Liver (tissue), 9 donors: ENCODE measurements around the gene MYL7. TPM values are rescaled to one million over a fixed set of nuclear protein-coding genes. Genes with fewer than 3 reads are reported as not detected.

Source experiments
- DNase-seq: peaks from one replicate; pipeline ENCODE4 v3.0.0-alpha.2; 2017; ENCODE audit warnings: low spot score
- H3K27ac ChIP-seq, 2 donors: one replicate each; pipeline ENCODE4 v1.7.0; 2013; ENCODE audit warnings: inconsistent platforms in 2 of 2, low read length in 2 of 2, control low read depth in 1 of 2, low read depth in 1 of 2, mild to moderate bottlenecking in 1 of 2
- H3K27me3 ChIP-seq, 4 donors: one replicate each; pipeline versions ENCODE4 v1.6.1 to v1.7.0; 2013; ENCODE audit warnings: low read length in 3 of 4, inconsistent platforms in 1 of 4, mild to moderate bottlenecking in 1 of 4, moderate library complexity in 1 of 4; ENCODE audit not compliant: control insufficient read depth in 4 of 4, insufficient read depth in 4 of 4
- H3K36me3 ChIP-seq, 4 donors: one replicate each; pipeline versions ENCODE4 v1.6.1 to v1.7.0; 2013; ENCODE audit warnings: low read length in 3 of 4, mild to moderate bottlenecking in 3 of 4, low read depth in 1 of 4, moderate library complexity in 1 of 4; ENCODE audit not compliant: control insufficient read depth in 4 of 4, insufficient read depth in 3 of 4
- H3K4me1 ChIP-seq, 4 donors: one replicate each; pipeline versions ENCODE4 v1.6.1 to v1.7.0; 2013; ENCODE audit warnings: low read length in 3 of 4, mild to moderate bottlenecking in 3 of 4, moderate library complexity in 1 of 4; ENCODE audit not compliant: control insufficient read depth in 4 of 4, insufficient read depth in 4 of 4
- H3K4me3 ChIP-seq, 3 donors: one replicate each; pipeline versions ENCODE4 v1.6.1 to v1.7.0; 2013; ENCODE audit warnings: low read length in 3 of 3, control low read depth in 1 of 3, low read depth in 1 of 3, mild to moderate bottlenecking in 1 of 3
- H3K9ac ChIP-seq, 2 donors: one replicate each; pipeline ENCODE4 v1.7.0; 2013; ENCODE audit warnings: low read length in 2 of 2, mild to moderate bottlenecking in 2 of 2, moderate library complexity in 2 of 2, control low read depth in 1 of 2, low read depth in 1 of 2
- H3K9me3 ChIP-seq, 4 donors: one replicate each; pipeline versions ENCODE4 v1.6.1 to v1.7.0; 2013; ENCODE audit warnings: low read length in 3 of 4; ENCODE audit not compliant: control insufficient read depth in 4 of 4
- CTCF ChIP-seq: fragments of 150-350 bp; IDR thresholded peaks from 2 replicates; pipeline ENCODE4 v1.5.1; 2017; ENCODE audit warnings: improper control_type of control experiment, low read depth, low read length; ENCODE audit not compliant: missing input control
- EGR1 ChIP-seq, 2 donors: IDR thresholded peaks; 2 replicates each; pipeline ENCODE4 v1.6.1; 2016 to 2018; ENCODE audit warnings: antibody characterized with exemption in 2 of 2, low read depth in 2 of 2
- FOXA1 ChIP-seq: IDR thresholded peaks from 2 replicates; pipeline ENCODE4 v1.6.1; 2016; ENCODE audit warnings: antibody characterized with exemption
- FOXA2 ChIP-seq: IDR thresholded peaks from 2 replicates; pipeline ENCODE4 v1.6.1; 2016; ENCODE audit warnings: antibody characterized with exemption
- GABPA ChIP-seq, 2 donors: IDR thresholded peaks in 1 of 2; conservative IDR thresholded peaks in 1 of 2; 2 replicates each; pipeline ENCODE4 v1.6.1; 2016; ENCODE audit warnings: antibody characterized with exemption in 2 of 2, mild to moderate bottlenecking in 1 of 2, moderate library complexity in 1 of 2
- HNF4A ChIP-seq, 2 donors: conservative IDR thresholded peaks; 2 replicates each; pipeline ENCODE4 v1.6.1; 2016; ENCODE audit warnings: antibody characterized with exemption in 2 of 2, mild to moderate bottlenecking in 2 of 2
- HNF4G ChIP-seq: IDR thresholded peaks from 2 replicates; pipeline ENCODE4 v1.6.1; 2016; ENCODE audit warnings: antibody characterized with exemption
- JUND ChIP-seq, 2 donors: IDR thresholded peaks; 2 replicates each; pipeline ENCODE4 v1.6.1; 2016; ENCODE audit warnings: antibody characterized with exemption in 2 of 2
- MAX ChIP-seq: IDR thresholded peaks from 2 replicates; pipeline ENCODE4 v1.6.1; 2016; ENCODE audit warnings: antibody characterized with exemption
- NR2F2 ChIP-seq: IDR thresholded peaks from 2 replicates; pipeline ENCODE4 v1.6.1; 2016; ENCODE audit warnings: antibody characterized with exemption
- RAD21 ChIP-seq, 2 donors: IDR thresholded peaks; 2 replicates each; pipeline ENCODE4 v1.6.1; 2016; ENCODE audit warnings: antibody characterized with exemption in 2 of 2, mild to moderate bottlenecking in 2 of 2
- REST ChIP-seq: IDR thresholded peaks from 2 replicates; pipeline ENCODE4 v1.6.1; 2016; ENCODE audit warnings: antibody characterized with exemption, mild to moderate bottlenecking
- RXRA ChIP-seq, 2 donors: IDR thresholded peaks; 2 replicates each; pipeline ENCODE4 v1.6.1; 2017 to 2018; ENCODE audit warnings: antibody characterized with exemption in 2 of 2, mild to moderate bottlenecking in 1 of 2
- SP1 ChIP-seq: IDR thresholded peaks from 2 replicates; pipeline ENCODE4 v1.6.1; 2018; ENCODE audit warnings: antibody characterized with exemption, mild to moderate bottlenecking
- TAF1 ChIP-seq: conservative IDR thresholded peaks from 2 replicates; pipeline ENCODE4 v1.6.1; 2016; ENCODE audit warnings: antibody characterized with exemption, mild to moderate bottlenecking
- YY1 ChIP-seq: IDR thresholded peaks from 2 replicates; pipeline ENCODE4 v1.6.1; 2016; ENCODE audit warnings: antibody characterized with exemption, mild to moderate bottlenecking
- ZBTB33 ChIP-seq: IDR thresholded peaks from 2 replicates; pipeline ENCODE4 v1.6.1; 2016; ENCODE audit warnings: antibody characterized with exemption
- WGBS: extraction: QIAGEN DNeasy Blood & Tissue Kit; methylation state at CpG from one replicate; pipeline ENCODE4 v1.1.7; 2013; 5-methylcytosine and 5-hydroxymethylcytosine counted together
- polyA plus RNA-seq, 2 donors: library from polyadenylated mRNA; stranded (reverse) in 1 of 2; unstranded in 1 of 2; fragments of 200-250 nt in 1 of 2; fragments of >200 nt in 1 of 2; fragmentation: Nextera tagmentation in 1 of 2; extraction: Ambion mirVana in 1 of 2; gene quantifications; one replicate each; pipeline versions ENCODE4 v1.2.1 to v1.2.3, GENCODE V29; 2013 to 2015
- total RNA-seq, 2 donors: library from RNA; depleted of rRNA; stranded (reverse); fragments of >200 nt; gene quantifications; one replicate each; pipeline ENCODE4 v1.2.3, GENCODE V29; 2014
- TF ChIP-seq, protein P1 (sequence below): IDR thresholded peaks from 2 replicates; pipeline ENCODE4 v1.6.1; 2016; ENCODE audit warnings: antibody characterized with exemption
- donor health status: healthy.
- donor health status: healthy.
- donor health status: healthy.
- donor health status: healthy.
- donor health status: healthy.

The MYL7 gene
- total and polyA plus RNA-seq, 4 donors: not detected

DNA sequence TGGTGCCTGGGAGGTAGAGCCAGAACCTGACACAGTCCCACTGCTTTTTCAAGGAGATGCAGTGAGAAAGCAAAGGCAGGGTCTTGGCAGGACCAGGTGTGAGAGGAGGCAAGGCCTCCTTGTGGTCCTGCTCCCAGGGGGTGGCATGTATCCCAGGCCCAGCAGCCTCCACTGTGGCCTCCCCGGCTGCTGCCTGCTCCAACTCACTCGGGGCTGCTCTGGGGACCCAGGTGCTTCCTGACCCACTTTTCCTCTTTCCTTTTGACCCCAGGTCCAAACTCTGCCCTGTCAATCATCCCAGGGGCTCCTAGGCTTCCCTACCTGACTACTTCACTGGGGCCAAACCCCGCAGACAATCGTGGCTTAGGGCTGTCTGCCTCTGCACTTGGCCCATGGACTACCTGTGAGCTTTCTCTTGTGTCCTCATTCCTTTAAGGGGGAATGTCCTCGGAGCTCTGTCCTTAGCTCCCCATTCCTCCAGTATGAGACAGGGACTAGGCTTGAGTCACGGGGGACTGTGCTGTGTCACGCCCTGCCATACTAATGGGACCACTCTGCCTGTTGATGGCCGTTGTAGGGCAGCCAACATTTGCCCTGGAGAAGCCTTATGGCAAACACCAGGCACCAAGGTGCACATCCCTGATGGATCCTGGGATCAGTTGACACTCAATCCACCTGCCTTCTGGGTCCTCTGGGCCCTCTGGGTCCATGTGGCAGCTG, 38.1 kb downstream of the MYL7 start:
- DNase-seq: no peak
- no peaks in the 10 kb centered on the region for H3K27me3 ChIP-seq
- H3K27ac ChIP-seq: no peak overlapping the region
- no peak overlapping the region for H3K9ac ChIP-seq
- H3K4me3 ChIP-seq: no peak overlapping the region
- peaks cover 0 to 7% (median 0%) of the 10 kb centered on the region in 4 donors for H3K4me1 ChIP-seq
- WGBS: 83% methylated on average over 8 of the region's 8 CpGs
- H3K9me3 ChIP-seq: no peaks in the 10 kb centered on the region
- TF ChIP-seq HNF4G: no peak
- no peak for TF ChIP-seq EGR1 (IDR thresholded peaks at IDR 0.05; ENCODE audit: low read depth in 2 of 2)
- no peak for TF ChIP-seq SP1
- no peak for TF ChIP-seq HNF4A (conservative IDR thresholded peaks at IDR 0.05)
- TF ChIP-seq, protein P1, sequence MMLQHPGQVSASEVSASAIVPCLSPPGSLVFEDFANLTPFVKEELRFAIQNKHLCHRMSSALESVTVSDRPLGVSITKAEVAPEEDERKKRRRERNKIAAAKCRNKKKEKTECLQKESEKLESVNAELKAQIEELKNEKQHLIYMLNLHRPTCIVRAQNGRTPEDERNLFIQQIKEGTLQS: no peak
- TF ChIP-seq ZBTB33: no peak
- TF ChIP-seq GABPA (IDR thresholded peaks at IDR 0.05 in 1 of 2, conservative IDR thresholded peaks at IDR 0.05 in 1 of 2): no peak
- TF ChIP-seq RXRA (IDR thresholded peaks at IDR 0.05): no peak
- TF ChIP-seq YY1: no peak
- no peak for TF ChIP-seq MAX
- no peak for TF ChIP-seq JUND (IDR thresholded peaks at IDR 0.05)
- TF ChIP-seq RAD21 (IDR thresholded peaks at IDR 0.05): no peak
- no peak for TF ChIP-seq FOXA1
- TF ChIP-seq FOXA2: no peak
- TF ChIP-seq CTCF: no peak
- TF ChIP-seq TAF1: no peak
- H3K36me3 ChIP-seq: no peaks in the 10 kb centered on the region

GRCh38 chr7:44101966-44102845, 38.9 kb downstream of the MYL7 start:
- DNase-seq: no peak
- WGBS: 93% methylated on average over 14 of the region's 14 CpGs
- Histone ChIP-seq H3K36me3 (no peaks in the 10 kb centered on the region), H3K4me3 (no peak overlapping the region), H3K27me3 (no peaks in the 10 kb centered on the region), H3K4me1 (peaks cover 0 to 7% (median 0%) of the 10 kb centered on the region in 4 donors), H3K27ac (peak overlapping the region in 1 of 2 donors; percentile 0), H3K9ac (no peak overlapping the region), H3K9me3 (no peaks in the 10 kb centered on the region)
- TF ChIP-seq RXRA (IDR thresholded peaks at IDR 0.05): no peak
- no peak for TF ChIP-seq REST
- no peak for TF ChIP-seq GABPA (IDR thresholded peaks at IDR 0.05 in 1 of 2, conservative IDR thresholded peaks at IDR 0.05 in 1 of 2)
- TF ChIP-seq FOXA2: no peak
- TF ChIP-seq ZBTB33: no peak
- TF ChIP-seq NR2F2: no peak
- no peak for TF ChIP-seq FOXA1
- no peak for TF ChIP-seq EGR1 (IDR thresholded peaks at IDR 0.05; ENCODE audit: low read depth in 2 of 2)
- TF ChIP-seq JUND (IDR thresholded peaks at IDR 0.05): no peak
- no peak for TF ChIP-seq SP1
- TF ChIP-seq HNF4A (conservative IDR thresholded peaks at IDR 0.05): no peak
- TF ChIP-seq, protein P1: no peak
- TF ChIP-seq HNF4G: no peak
- TF ChIP-seq MAX: no peak
